ENCODE measurements around the gene ARX. TPM values are rescaled to one million over a fixed set of nuclear protein-coding genes. Genes with fewer than 3 reads are reported as not detected.

ARX gene
- total and polyA plus RNA-seq, 9 of the 15 experiments (the other 6 are each of a cell fraction or from before 2014, with no cell fraction given): 0.03 TPM; not detected in 8

- TF ChIP-seq, protein P1, sequence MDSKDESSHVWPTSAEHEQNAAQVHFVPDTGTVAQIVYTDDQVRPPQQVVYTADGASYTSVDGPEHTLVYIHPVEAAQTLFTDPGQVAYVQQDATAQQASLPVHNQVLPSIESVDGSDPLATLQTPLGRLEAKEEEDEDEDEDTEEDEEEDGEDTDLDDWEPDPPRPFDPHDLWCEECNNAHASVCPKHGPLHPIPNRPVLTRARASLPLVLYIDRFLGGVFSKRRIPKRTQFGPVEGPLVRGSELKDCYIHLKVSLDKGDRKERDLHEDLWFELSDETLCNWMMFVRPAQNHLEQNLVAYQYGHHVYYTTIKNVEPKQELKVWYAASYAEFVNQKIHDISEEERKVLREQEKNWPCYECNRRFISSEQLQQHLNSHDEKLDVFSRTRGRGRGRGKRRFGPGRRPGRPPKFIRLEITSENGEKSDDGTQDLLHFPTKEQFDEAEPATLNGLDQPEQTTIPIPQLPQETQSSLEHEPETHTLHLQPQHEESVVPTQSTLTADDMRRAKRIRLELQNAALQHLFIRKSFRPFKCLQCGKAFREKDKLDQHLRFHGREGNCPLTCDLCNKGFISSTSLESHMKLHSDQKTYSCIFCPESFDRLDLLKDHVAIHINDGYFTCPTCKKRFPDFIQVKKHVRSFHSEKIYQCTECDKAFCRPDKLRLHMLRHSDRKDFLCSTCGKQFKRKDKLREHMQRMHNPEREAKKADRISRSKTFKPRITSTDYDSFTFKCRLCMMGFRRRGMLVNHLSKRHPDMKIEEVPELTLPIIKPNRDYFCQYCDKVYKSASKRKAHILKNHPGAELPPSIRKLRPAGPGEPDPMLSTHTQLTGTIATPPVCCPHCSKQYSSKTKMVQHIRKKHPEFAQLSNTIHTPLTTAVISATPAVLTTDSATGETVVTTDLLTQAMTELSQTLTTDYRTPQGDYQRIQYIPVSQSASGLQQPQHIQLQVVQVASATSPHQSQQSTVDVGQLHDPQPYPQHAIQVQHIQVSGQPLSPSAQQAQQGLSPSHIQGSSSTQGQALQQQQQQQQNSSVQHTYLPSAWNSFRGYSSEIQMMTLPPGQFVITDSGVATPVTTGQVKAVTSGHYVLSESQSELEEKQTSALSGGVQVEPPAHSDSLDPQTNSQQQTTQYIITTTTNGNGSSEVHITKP (IDR thresholded peaks at IDR 0.05; ENCODE audit: partially characterized antibody): no peak
- TF ChIP-seq TARDBP (IDR thresholded peaks at IDR 0.05): no peak
- no peak for TF ChIP-seq GATAD2B (IDR thresholded peaks at IDR 0.05; ENCODE audit: borderline replicate concordance)
- TF ChIP-seq MBD2 (IDR thresholded peaks at IDR 0.05; ENCODE audit: borderline replicate concordance, low read depth): no peak
- no peak for TF ChIP-seq MAFG (tag; conservative IDR thresholded peaks at IDR 0.05)
- no peak for TF ChIP-seq ZNF699 (CRISPR knock-in tag; IDR thresholded peaks at IDR 0.05; ENCODE audit: insufficient replicate concordance)
- TF ChIP-seq, protein P2, sequence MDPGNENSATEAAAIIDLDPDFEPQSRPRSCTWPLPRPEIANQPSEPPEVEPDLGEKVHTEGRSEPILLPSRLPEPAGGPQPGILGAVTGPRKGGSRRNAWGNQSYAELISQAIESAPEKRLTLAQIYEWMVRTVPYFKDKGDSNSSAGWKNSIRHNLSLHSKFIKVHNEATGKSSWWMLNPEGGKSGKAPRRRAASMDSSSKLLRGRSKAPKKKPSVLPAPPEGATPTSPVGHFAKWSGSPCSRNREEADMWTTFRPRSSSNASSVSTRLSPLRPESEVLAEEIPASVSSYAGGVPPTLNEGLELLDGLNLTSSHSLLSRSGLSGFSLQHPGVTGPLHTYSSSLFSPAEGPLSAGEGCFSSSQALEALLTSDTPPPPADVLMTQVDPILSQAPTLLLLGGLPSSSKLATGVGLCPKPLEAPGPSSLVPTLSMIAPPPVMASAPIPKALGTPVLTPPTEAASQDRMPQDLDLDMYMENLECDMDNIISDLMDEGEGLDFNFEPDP (CRISPR knock-in tag; IDR thresholded peaks at IDR 0.05): no peak
- TF ChIP-seq WHSC1 (IDR thresholded peaks at IDR 0.05; ENCODE audit: low read length): no peak
Observed at GRCh38 chrX:24996096-24996709, 19.6 kb downstream of the ARX start (continued).
